HG03108 (cell line): ENCODE results near the gene TBK1.
"Not testable (repeated sequence)": the region's sequence is repeated elsewhere in the genome, so short reads cannot be mapped to it uniquely, and the experiment has no call there.

Experiments
- ATAC-seq: cut with Tn5 transposase; IDR thresholded peaks from one replicate; pipeline ENCODE4 v1.9.1; 2021; ENCODE audit warnings: moderate library complexity; ENCODE audit not compliant: unreplicated experiment

The TBK1 gene

DNA sequence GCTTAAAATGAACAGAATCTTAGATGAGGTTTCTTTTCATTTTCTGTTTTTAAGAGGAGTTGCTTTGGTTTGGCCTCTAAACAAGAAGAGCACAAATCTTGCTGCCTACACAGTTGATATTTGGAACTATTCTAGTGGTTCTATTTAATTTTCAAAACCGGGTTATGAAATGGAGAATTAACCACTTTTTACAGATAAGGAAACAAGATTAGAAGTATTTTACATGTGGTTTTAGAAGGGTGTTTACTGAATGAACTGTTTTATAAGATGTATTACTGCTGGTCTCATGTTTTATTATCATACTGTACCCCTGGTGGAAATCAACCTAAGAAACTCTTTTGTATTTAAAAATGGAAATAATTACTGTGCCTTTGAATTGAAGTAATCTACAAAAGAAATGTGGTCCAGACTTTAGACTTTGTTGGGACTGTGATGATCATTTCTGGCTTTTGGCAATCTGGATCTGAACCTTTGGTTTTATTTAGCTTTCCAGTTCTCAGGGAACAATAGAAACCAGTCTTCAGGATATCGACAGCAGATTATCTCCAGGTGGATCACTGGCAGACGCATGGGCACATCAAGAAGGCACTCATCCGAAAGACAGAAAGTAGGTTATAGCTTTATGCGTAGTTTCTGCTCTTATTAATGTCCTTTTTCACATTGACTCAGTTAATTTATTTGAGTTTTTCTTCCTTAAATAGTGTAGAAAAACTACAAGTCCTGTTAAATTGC, 43.2 kb downstream of the TBK1 start:
- no peak for ATAC-seq

DNA sequence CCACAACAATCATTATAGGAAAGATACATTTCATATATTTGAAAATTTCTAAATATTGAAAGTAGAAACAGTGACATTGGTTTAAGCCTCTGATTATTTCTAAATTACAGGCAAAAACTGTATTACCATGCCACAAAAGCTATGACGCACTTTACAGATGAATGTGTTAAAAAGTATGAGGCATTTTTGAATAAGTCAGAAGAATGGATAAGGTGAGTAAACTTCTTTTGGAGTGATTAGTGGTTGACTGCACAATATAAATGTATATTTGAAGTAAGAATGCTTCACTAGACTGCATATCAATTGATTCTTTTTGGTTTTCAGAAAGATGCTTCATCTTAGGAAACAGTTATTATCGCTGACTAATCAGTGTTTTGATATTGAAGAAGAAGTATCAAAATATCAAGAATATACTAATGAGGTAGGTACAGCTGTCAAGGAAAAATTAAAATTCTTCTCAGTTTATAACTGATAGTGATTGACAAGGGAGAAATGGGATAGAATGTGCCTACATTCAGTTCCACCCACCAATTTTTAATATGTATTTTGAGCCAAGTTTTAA, 45.0 kb downstream of the TBK1 start:
- no peak for ATAC-seq

DNA sequence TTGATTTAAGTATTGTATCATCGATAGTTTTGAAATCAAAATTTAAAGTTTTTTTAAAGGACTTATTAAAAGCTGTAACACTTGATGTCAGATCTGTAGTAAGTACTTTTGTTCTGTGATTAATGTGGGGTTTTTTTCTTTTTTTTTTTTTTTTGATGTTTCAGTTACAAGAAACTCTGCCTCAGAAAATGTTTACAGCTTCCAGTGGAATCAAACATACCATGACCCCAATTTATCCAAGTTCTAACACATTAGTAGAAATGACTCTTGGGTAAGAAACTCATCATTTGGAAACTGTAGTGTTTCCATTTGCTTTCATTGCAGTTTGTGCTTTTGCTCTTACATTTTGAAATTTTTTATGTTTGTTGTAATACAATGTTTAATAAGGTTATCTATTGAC, 45.6 kb downstream of the TBK1 start:
- no peak for ATAC-seq

DNA sequence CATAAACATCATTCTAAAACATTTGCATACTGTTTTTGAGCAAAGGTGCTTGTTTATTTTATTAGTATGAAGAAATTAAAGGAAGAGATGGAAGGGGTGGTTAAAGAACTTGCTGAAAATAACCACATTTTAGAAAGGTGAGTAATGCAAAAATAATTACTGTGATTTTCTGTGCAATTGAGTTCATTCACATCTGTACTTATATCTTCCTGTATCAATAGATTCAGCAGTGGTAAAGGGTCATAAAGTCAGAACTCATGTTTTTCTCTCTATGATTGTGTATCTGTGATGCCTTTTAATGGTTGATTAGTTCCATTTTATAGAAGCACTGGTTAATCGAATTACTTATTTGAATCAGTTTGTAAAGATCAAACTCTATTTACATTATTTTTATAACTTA, 46.0 kb downstream of the TBK1 start:
- ATAC-seq = no peak

DNA sequence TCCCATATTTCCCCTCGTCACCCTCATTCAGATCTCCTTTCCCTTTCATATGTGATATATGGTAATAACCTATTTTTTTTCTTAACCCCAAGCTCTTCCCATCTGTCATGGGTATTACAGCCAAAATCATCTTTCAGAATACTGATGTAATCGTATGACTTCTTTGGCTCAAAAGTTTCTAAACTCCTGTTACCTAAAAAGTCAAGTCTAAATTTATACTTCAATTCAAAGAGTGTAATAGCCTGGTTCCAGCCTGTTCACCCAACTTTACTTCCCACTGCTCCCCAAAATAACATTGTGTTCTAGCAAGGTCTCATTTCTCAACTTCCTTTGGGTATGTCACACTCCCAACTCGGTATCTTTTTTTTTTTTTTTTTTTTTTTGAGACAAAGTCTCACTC, 48.5 kb downstream of the TBK1 start:
- no peak for ATAC-seq

DNA sequence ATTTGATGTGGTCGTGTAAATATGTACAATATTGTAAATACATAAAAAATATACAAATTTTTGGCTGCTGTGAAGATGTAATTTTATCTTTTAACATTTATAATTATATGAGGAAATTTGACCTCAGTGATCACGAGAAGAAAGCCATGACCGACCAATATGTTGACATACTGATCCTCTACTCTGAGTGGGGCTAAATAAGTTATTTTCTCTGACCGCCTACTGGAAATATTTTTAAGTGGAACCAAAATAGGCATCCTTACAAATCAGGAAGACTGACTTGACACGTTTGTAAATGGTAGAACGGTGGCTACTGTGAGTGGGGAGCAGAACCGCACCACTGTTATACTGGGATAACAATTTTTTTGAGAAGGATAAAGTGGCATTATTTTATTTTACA, 49.6 kb downstream of the TBK1 start:
- ATAC-seq = no peak

DNA sequence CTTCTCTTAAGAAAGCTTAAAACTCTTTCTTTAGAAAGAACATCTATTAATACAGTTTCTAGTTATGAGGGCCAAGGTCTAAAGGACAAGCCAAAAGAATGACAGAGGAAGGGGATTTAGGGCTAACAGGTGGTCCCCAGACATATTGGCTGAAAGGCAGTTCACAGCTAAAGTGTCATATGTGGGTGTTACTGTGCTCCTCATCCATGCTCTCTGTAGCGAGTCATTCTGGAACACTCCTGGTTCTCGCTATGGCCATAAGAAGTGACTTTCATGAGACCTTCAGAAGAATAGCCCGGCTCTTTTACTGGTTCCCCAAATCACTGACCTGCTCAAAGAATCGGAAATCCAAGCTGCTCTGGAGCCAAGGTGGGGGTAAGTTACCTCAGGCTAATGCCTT, 55.0 kb downstream of the TBK1 start:
- ATAC-seq = no peak

DNA sequence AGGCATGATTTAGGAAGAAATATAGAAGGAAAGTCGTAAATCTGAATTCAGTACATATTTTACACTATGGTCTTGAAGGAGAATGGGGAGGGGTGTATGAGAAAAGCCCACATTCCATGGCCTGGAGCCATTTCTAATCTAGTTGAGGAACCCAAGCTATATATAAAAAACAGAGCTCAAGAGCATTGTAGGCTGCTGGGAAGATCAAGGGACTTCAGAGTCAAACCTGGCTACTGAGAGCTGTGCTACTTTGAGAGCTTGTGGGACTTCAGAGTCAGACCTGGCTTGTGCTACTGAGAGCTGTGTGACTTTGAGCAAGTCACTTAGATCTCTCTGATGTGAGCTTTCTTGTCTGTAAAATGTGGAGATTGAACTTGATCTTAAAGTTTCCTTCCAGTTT, 58.7 kb downstream of the TBK1 start:
- ATAC-seq = no peak

DNA sequence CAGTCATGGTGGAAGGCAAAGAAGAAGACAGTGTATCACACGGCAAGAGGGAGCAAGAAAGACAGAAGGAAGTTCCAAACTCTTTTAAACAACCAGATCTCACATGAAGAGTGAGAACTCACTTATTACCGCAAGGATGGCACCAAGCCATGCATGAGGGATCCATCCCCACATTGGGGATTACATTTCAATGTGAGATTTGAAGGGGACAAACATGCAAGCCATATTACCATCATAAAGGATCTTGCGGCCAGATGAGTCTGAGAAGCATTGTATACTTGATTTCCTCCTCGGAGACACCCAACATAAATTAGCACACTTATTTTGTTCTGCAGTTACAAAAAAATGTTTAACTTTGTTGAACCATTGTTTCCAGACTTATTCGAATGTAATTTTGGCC, 66.5 kb downstream of the TBK1 start:
- ATAC-seq = no peak

DNA sequence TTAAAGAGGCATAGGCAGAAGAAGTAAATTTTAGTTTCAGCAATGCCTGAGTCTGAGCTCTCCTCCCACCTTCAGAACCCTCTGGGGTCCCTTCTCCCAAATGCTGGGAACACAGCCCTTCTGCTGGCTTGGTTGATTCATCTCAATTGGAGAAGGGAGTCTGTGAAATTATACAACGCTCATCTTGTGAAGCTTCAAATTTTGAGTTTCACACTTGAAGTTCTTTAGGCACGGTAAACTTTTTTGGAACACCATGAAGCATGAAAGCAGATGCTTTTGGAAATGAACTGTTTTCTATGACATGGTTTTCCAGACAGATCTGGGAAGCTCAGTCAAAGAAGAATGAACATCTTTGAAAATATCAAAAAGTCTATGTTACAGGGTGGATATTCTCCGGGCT, 69.9 kb downstream of the TBK1 start:
- ATAC-seq = no peak

DNA sequence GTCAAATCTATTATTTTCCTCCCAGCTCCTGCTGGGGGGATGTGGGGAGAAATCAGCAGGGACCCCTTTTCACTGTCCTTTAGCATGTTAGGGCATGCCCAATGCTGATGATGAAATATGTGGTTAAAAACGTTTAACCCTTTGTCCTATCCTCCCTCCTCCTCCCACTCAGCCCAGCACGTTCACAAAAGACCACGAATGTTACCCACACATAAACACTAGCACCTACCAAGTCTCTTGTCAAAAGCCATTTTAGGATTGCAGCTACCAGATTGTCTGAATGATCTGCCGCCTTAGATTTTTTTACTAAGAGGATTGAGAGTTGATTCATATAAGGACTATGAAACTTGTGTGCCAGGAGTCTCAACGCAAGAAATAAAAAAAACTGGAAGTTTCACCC, 70.4 kb downstream of the TBK1 start:
- no peak for ATAC-seq

DNA sequence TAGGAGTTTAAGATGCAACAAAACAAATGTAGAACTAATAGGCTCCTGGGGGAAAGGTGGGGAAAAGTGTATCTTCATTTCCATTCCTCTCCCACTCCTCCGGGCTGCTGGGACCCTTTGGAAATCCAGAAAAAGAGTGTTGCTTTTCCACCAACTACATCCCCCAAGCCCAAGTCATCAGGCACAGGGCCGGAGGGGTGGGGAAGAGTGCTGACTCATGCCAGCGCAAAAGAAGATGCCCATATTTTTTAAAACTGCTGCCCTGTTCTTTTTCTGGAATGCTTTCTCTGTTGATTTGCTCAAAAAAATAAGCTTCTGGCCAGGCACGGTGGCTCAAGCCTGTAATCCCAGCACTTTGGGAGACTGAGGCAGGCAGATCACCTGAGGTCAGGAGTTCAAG, 70.9 kb downstream of the TBK1 start:
- no peak for ATAC-seq

DNA sequence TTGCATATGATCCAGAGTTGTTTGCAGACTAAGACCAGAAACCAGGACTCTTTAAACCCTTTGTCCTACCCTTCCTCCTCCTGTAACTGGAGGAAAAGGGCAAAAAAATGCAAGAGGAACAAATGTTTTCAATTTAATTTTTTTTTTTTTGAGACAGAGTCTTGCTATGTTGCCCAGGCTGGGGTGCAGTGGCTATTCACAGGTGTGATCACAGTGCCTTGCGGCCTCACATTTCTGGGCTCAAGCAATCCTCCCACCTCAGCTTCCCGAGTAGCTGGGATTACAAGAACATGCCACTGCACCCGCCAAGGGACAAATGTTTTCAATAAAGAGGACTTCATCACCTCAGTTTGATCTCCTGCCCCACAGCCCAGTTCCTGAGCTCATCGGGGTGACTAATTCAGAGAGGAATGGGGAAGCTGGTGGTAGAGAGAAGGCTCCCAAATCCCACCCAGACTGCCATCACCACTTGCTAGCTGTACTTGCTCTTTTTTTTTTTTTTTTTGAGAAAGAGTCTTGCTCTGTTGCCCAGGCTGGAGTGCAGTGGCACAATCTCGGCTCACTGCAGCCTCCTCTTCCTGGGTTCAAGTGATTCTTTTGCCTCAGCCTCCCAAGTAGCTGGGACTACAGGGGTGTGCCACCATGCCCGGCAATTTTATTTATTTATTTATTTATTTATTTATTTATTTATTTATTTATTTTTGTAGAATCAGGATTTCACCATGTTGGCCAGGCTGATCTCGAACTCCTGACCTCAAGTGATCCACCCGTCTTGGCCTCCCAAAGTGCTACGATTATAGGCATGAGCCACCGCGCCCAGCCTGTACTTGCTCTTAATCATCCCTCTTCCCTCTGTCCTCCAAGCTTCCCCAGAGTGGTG, 71.9 kb downstream of the TBK1 start:
- ATAC-seq = not testable (repeated sequence)

DNA sequence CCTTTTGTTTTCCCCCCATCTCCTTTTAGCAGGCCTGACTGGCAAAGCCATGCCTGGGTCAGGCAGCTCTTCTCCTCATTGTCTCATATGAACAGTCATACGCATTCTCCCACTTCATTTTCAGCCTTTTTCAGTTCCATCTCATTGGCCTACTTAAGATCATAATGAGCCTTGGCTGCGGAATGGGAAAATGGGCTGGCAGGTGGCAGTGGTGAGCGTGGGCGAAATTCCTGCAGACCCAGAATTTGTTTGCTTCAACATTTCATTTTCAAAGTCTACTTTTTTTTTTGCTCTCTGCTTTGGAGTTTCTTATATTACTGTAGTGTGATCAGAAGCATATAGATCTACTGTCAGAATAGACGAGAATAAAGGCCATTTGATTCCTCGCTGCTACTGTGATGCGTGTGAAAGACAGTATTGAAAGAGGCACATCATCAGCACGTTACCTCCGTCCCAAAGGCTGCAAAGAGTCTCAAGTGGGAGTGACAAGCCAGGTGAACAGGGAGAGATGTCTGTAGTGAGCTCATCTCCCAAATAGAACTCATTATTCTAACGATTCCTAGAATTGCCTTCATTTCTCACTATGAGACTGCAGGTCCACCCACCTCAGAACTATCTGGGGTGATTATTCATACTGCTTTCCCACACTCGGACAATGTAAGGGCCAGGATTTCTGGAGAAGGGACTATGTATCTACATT, 73.7 kb downstream of the TBK1 start:
- no peak for ATAC-seq

DNA sequence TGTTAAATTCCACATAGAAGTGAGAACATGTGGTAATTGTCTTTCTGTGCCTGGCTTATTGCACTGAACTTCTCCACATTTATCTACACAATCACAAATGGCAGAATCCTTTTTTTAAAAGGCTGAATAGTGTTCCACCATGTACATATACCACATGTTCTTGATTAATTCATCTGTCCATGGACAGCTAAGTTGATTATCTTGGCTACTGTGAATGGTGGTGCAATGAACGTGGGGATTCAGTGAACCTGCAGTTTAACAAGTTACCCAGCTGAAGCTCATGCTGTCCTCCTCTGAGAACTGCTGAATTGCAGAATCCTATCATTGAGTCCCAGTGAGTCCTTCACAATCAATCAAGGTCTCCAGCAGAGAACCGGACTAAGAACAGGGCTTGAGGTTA, 74.9 kb downstream of the TBK1 start:
- ATAC-seq = no peak

DNA sequence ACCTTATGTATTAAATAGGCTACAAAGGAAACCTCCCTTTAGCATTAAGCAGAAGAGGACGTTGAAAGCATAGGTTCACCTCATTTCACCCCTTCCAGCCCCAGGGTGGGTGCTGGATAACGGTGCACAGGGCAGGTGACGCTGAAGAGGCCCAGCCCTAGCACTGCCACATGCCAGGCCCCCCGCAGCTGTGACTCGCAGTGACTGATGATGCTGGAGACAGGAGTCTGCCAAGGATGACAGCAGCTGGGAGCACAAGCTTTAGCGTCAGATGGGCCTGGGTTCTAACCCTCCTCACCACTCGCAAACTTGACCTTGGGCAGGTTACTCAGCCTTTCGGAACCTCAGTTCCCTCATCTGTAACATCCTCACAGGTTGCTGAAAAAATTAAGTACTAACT, 76.7 kb downstream of the TBK1 start:
- no peak for ATAC-seq

DNA sequence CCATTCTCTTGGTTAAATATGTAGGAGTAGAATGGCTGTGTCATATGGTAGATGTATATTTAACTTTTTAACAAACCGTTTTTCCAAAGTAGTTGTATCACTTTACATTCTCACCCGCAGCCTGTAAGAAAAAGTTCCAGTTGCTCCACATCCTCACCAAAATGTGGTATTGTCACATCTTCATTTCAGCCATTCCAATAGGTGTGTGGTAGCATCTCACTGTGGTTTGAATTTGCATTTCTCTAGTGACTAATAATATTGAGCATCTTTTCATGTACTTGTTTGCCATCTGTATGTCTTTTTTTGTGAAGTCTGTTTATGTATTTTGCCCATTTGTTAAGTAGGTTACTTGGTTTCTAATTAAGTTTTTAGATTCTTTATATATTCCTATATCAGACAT, 78.6 kb downstream of the TBK1 start:
- no peak for ATAC-seq

DNA sequence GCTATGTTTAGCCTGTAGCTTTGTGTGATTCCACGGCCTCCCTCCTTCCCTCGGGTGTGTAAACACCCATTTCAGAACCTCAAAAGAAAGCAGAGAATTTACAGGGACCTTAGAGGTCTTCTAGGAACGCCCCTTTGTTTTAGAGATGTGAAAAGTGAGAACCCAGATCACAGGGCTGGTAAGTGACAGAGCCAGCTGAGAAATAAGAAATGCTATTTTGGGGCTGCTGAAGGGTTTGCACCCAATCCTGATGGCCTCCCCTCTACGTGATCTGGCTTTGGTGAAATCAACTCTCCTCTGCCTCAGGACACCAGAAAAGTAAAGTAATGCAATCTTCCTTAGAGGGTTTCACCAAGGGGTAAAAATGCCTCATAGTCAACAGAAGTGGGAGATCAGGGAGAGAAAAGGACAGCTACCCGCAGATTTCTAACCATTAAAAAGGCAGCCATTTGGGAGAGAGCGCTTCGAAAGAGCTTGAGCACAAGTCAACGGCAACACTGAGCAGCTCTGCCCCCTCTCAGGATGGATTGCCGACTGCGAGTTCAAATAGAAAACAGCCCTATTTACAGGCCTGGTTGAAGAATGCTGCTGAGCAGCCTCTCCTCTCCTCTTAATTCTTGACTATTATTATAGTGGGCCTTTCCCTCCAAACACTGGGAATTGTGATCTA, 79.9 kb downstream of the TBK1 start:
- ATAC-seq = no peak

DNA sequence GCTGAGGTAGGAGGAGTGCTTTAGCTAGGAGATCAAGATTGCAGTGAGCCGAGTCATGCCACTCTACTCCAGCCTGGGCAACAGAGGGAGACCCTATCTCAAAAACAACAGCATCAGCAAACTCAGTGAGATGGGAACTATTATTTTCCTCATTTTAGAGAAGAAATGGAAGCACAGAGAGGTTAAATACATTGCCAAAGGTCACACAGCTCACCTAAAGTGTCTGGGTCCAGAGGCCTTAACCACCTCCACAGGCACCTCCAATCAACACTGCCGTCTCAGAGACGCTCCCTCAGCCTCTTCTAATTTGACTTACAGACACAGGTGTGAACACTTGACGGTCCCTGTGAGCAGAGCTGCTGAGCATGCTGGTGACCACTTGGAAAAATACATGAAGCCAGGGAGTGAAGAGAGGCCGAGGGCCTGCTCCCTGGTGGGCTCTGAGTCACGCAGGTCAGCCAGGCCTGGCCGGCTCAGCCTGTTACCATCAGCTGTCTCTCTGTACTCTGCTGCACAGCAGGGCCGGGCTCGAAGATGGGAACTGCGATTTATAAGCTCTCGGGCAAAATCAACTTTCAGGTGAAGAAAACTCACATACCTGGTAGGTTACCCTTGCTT, 80.9 kb downstream of the TBK1 start:
- ATAC-seq = no peak

DNA sequence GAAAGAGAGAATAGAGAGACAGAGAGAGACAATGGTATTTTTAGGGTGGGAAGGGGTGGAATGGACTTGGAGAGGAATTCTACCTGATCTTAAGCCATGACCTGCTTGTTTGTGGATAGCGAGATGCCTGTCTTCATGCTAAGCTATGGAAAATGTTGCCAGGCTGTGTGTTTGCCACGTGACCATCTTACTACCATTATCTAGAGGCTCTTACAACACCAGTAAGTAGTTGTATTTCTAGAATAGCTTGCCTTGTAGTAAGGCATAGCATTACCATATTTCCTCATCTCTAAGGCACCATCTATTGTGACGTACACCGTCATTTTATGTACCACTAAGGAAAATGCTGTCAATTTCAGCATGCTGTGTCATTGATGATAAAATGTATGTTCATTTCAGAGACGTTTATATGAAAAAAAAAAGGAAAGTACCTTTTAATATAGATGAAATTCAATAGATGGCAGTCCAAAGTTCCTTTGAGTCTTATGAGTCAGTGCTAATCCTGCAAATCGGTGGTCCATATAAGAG, 82.8 kb downstream of the TBK1 start:
- ATAC-seq = no peak
